Stimulated activated CD8-positive, alpha-beta memory T cell treated with anti-CD3 and anti-CD28 coated beads, Interleukin-15, amount 100 ng/mL, for 1 hour (primary cell): ENCODE data around the gene COG4.
A peak's percentile ranks its signal among the peaks of the same experiment; 100 is the strongest.
"Not testable (repeated sequence)": the region's sequence is repeated elsewhere in the genome, so short reads cannot be mapped to it uniquely, and the experiment has no call there.

Experiments
- DNase-seq: peaks from one replicate; pipeline ENCODE4 v3.0.0-alpha.2; 2020; ENCODE audit warnings: low read depth

Gene COG4

DNA sequence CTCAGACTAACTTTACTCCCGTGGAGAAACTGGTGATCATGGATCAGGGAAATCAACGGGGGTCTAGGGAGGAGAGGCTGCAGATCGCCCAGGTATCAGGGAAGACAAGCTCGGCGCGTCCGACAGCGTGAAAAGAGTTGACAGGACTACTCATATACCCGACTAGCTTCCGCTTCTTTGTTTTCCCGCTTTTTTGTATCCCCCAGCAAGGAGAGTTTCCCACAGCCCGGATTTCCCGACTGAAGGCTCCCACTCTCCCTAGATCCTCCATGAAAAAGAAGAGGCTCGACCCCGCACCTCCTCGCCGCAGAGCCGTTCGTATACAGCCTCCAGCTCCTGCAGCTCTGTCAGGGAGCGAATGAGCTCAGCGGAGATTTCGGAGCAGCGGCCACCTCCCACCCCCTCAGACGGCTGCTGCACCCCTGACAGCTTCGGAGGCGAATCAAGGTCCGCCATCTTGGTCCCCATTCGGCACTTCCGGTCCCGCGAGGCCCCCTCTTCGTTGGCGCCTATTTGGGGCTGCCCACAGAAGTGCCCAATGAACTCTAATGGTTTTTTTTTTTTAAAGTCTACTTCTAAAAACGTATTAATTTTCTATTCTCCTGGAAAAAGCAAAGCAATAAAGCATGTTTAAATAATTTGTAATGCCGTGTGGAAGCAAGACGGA is at the start of gene COG4:
COG4 (minus strand) TSS at position 479 of the 667 bp plus-strand sequence; CDS start at position 468, 11 bp downstream.
- DNase-seq = peak; percentile 82

DNA sequence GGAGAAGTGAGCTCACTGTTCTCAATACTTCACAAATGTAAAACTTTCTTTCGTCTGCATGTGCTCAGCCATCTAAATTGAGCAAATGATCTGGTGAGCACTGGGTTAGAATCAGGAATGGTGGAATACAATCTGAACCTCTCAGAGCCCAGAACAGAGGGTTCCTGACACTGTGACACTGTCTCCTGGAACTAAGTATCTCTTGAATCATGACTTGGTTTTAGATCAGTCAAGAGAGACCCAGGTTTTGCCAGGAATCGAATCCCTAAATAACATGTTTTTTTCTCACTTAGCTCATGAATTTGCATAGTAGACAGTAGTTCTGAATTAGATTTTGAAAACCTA is 49.5 kb upstream of the COG4 start:
- no peak for DNase-seq

GRCh38 chr16:70572050-70572925 is 48.9 kb upstream of the COG4 start:
- no peak for DNase-seq

- no peak for DNase-seq
These were observed 48.3 kb upstream of the COG4 start for GRCh38 chr16:70571623-70572022.

DNA sequence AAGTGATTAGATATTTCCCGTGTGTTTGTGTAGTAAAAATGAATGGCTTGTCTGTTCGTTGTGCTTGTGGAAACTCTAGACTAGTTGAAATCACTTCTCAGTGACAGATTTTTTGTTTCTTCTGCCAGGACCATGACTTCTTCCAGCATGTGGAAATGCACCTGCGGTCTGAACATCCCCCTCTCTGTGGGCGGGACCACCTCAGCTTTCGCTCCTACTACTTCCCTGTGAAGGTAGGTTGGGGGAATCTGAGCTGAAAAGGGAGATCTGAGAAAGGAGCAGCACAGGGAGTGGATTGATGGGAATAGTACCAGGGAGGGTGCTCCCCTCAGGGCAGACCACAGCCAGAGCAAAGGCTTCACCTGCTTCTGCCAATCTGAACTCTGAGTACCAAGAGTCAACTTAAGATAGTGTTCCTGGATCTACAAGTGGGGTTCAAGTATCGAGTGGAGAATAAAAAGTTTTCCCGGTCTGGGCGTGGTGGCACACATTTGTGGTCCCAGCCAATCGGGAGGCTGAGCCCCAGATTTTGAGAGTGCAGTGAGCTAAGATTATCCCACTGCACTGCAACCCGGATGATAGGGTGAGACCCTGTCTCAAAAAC is 47.7 kb upstream of the COG4 start:
- DNase-seq = no peak

DNA sequence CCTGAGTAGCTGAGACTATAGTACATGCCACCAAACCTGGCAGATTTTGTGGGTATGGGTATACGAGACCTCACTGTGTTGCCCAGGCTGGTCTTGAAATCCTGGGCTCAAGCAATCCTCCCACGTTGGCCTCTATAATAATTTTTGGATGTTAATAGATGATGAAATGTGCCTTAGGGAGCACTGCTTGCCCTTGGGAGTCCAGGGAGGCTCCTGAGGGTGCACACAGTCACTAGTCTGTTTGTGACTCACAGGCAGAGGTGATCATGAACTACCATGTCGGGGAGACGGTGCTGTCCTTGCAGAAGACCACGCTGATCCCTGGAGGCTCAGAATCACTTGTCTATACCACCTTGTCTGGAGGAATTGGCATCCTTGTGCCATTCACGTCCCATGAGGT is 46.4 kb upstream of the COG4 start:
- DNase-seq = no peak

DNA sequence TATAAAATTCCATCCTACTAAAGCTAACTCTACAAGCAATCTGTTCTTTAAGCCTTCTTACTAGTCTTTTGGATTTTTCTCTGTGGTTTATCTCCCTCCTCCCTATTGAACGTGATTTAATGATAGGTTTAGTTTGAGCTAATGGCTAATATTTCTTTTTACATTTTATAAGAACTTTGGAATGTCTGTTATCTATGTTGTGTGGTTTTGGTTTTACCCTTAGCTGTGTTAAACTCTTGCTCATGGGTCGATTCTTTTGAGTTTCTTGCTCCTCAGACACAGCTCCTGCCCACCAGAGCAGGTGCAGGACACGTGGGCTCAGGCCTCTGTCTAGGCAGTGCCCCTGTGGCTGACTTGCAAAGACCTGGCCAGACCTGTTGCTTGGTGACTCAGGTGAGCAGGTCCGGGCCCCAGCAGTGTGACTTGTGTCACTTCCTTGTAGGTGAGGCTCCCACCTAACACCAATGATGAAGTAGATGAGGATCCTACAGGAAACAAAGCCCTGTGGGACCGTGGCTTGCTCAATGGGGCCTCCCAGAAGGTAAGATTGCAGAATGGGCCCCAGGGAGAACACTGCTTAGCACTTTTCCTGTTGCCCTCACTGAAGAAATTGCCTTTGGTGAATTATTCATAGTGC is 45.4 kb upstream of the COG4 start:
- no peak for DNase-seq

DNA sequence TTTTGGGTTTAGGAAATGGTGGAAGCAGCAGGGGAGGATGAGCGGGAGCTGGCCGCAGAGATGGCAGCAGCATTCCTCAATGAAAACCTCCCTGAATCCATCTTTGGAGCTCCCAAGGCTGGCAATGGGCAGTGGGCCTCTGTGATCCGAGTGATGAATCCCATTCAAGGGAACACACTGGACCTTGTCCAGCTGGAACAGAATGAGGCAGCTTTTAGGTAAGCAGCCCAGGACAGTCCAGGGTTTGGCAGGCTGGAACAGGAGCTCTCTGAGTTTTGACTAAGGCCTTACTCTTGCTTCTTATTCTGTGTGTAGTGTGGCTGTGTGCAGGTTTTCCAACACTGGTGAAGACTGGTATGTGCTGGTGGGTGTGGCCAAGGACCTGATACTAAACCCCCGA is 41.7 kb upstream of the COG4 start:
- DNase-seq = no peak

- no peak for DNase-seq
These were observed 40.3 kb upstream of the COG4 start for GRCh38 chr16:70563636-70564035.

DNA sequence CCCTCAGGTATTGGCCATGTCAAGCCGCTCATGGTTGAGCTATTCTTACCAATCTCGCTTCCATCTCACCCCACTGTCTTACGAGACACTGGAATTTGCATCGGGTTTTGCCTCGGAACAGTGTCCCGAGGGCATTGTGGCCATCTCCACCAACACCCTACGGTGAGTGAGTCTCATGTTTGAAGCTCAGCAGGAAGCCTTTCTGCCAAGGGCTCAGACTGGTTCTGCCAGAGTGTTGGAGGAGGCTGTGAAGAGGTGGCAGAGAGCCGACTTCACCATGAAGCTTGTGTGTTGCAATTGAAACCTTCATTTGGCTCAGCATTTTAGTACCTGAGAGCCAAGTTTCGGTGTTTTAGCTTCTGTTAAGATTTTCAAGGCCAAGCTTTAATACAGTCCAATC is 38.3 kb upstream of the COG4 start:
- no peak for DNase-seq

DNA sequence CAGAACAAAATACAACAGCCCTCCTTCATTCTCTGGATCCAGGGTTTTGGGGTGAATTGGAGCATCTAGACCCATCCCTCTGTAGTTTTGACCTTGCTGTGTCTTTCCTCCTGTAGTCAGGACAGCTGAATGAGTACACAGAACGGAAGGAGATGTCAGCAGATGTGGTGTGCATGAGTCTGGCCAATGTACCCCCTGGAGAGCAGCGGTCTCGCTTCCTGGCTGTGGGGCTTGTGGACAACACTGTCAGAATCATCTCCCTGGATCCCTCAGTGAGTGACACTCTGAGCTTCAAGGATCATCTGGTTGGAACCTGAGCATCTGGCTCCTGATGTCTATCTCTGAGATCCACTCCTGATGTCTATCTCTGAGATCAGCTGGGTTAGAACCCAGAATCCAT is 32.7 kb upstream of the COG4 start:
- no peak for DNase-seq

- DNase-seq = no peak
These were observed 30.3 kb upstream of the COG4 start for GRCh38 chr16:70553645-70554044.

DNA sequence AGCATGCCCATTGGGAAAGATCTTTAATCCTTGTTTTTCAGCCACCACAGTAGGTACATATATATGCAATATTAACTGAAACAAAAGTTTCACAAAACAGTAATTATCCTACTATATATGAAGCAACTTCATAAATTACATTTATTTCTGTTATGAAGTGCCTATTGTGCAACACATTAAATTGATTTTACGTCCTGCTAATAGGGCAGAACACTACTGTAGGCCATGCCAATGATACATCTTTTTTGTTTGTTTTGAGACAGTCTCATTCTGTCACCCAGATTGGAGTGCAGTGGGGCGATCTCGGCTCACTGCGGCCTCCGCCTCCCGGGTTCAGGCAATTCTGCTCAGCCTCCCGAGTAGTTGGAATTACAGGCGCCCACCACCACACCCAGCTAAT is 29.3 kb upstream of the COG4 start:
- no peak for DNase-seq

DNA sequence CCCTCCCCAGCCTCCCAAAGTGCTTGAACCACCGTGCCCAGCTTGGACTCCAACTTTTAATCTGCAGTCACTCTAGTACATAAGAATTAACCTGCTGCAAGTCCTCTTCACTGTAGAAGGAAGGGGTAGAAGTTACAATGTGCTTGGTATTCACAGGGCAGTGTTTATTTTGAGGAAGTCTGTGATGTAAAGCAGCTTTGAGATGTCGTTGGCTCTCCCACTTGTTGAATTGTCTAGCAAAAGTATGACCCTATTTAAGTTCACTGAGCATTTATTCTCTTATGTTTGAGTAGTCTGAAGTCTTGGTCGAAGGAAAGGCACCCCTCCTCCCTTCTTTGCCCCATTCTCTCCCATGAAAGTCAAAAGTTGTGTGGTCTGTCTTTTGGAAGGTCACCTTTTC is 28.4 kb upstream of the COG4 start:
- DNase-seq = no peak

GRCh38 chr16:70550082-70550481 is 26.7 kb upstream of the COG4 start:
- no peak for DNase-seq

DNA sequence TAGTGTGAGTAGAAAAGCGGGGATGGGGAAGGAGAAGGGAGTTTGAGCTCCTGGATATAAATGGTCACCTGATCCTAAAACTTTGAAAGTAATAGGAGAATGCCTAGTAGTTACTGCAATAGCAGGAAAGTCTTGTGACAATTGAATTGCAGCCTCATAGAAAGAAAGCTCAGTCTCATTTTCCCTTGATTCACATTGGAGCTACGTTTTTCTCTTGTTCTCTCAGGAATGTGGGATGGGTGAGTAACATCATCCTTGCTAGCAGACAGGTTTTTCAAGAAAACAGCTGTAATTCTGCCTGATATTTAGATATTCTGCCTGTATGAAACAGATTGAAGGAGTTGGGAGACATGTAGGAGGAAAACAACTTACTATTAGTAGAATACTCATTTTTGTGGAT is 25.6 kb upstream of the COG4 start:
- no peak for DNase-seq

DNA sequence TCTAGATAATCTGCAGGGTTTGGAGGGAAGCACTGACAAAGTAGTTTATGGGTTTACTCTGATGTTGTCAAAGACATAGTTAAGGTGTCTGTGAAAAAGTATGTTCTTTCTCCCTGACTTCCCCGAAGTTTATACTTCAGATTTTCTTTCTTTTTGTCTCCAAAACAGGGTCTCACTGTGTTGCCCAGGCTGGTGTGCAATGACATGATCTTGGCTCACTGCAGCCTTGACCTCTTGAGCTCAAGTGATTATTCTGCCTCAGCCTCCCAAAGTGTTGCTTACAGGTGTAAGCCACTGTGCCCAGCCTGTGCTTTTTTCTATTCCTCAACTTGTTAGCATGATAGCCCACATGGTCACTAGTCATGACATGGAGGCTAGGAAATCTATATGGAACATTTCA is 21.2 kb upstream of the COG4 start:
- no peak for DNase-seq

- DNase-seq = no peak
These were observed 17.6 kb upstream of the COG4 start for GRCh38 chr16:70540994-70541393.

GRCh38 chr16:70534971-70535370 is 11.6 kb upstream of the COG4 start:
- DNase-seq = no peak

DNA sequence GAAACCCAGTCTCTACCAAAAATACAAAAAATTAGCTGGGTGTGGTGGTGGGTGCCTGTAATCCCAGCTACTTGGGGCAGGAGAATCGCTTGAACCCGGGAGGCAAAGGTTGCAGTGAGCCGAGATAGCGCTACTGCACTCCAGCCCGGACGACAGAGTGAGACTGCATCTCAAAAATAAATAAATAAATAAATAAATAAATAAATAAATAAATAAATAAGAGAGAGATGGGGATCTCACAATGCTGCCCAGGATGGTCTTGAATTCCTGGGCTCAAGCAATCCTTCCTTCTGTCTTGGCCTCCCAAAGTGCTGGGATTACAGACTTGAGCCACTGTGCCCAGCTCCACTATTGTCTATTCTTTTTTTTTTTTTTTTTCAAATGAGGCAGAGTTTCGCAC is 6.6 kb upstream of the COG4 start:
- DNase-seq = not testable (repeated sequence)

DNA sequence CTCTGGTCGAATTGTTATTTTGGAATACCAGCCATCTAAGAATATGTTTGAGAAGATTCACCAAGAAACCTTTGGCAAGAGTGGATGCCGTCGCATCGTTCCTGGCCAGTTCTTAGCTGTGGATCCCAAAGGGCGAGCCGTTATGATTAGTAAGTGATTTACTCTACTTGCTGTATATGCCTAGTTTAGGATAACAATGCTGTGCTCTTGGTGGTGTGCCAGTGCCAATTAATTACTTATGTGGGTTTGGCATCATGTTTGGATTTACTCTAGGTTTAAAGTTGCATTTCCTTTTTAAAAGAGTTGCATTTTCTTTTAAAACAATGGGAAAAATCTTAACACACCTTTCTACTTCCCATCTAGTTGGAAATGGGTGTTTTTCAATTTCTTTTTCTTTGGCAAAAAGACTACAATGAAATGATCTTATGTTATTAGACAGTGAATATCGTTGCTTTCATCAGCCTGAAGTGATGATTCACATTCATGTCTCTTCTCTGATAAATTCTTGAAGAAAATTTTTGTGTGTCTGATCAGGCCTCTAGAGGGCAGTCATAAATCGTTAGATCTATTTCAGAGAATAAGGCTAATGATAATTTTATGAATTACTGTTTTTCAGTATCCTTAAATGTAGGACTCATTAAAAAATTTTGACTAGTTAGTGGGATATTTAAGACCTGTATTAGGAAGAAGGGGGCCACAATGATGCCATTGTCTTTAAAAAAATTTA is 5.9 kb upstream of the COG4 start:
- no peak for DNase-seq

GRCh38 chr16:70527315-70527996 is 4.1 kb upstream of the COG4 start:
- DNase-seq = no peak
